ENCODE data around the gene TACR1.

DNA sequence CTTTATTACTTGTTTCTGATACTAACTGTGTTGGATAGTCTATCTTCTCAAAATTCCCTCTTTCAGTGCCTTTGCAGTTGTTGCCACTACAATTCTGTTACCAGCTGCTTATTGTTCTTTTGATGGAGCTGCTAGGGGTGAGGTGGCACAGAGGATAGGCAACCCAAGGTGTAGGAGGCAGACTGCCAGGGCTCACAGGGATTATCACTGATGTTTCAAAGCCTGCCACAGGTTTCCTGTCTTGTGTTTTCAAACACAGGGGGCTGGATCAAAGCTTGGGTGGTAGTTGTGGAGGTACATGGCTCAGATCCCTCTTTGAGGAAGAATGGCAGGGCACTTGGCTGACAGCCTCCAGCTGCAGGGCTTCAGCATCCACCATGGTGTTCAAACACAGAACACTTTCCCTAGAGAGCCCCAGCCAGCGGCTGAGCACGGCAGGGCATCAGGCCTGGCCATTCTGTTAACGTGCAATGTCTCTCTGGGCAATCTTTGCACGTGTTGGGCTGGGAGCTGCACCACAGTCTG, 153.7 kb downstream of the TACR1 start:
- TF ChIP-seq POLR2A (IDR thresholded peaks at IDR 0.05): no peak
- TF ChIP-seq, protein P1, sequence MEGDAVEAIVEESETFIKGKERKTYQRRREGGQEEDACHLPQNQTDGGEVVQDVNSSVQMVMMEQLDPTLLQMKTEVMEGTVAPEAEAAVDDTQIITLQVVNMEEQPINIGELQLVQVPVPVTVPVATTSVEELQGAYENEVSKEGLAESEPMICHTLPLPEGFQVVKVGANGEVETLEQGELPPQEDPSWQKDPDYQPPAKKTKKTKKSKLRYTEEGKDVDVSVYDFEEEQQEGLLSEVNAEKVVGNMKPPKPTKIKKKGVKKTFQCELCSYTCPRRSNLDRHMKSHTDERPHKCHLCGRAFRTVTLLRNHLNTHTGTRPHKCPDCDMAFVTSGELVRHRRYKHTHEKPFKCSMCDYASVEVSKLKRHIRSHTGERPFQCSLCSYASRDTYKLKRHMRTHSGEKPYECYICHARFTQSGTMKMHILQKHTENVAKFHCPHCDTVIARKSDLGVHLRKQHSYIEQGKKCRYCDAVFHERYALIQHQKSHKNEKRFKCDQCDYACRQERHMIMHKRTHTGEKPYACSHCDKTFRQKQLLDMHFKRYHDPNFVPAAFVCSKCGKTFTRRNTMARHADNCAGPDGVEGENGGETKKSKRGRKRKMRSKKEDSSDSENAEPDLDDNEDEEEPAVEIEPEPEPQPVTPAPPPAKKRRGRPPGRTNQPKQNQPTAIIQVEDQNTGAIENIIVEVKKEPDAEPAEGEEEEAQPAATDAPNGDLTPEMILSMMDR (IDR thresholded peaks at IDR 0.05): no peak

Measured in Peyer's patch (tissue), 4 donors.